ENCODE measurements around the gene CUBN. TPM values are rescaled to one million over a fixed set of nuclear protein-coding genes. Genes with fewer than 3 reads are reported as not detected.

CUBN gene
- total and polyA plus RNA-seq, 10 of the 15 experiments (the other 5 are each of a cell fraction or from before 2014, with no cell fraction given), result under 0.01 to 0.14 (median 0.02) TPM; not detected in 6

- ATAC-seq, result no peak
- Histone ChIP-seq H2AFZ (ENCODE audit: control insufficient read depth, low read depth, low read length) (no peak overlapping the region), H3K36me3 (ENCODE audit: control insufficient read depth in 2 of 2, insufficient read depth in 2 of 2, low read length in 1 of 2) (no peaks in the 10 kb centered on the region), H3K27me3 (replicated peaks in 1 of 2; ENCODE audit: control insufficient read depth in 2 of 2, insufficient read depth in 2 of 2, low read length in 1 of 2) (peaks cover 0 to 2% of the 10 kb centered on the region in 2 experiments; a peak in 1 of 4 replicates), H3K27ac (ENCODE audit: control insufficient read depth, insufficient read depth) (no peak overlapping the region), H3K4me3 (no peak overlapping the region), H3K4me1 (ENCODE audit: control insufficient read depth, insufficient read depth, low read length) (no peaks in the 10 kb centered on the region), H3K4me2 (ENCODE audit: control insufficient read depth, insufficient read depth) (no peak overlapping the region), H4K20me1 (ENCODE audit: control insufficient read depth, insufficient read depth) (no peaks in the 10 kb centered on the region), H3K9me3 (replicated peaks; ENCODE audit: control insufficient read depth, insufficient read depth, low read length) (no peaks in the 10 kb centered on the region), H3K9ac (ENCODE audit: control insufficient read depth, insufficient read depth, low read length) (no peak overlapping the region), H3K79me2 (ENCODE audit: control insufficient read depth, insufficient read depth, low read length) (no peaks in the 10 kb centered on the region)
- ChIA-PET SMC1A (ENCODE audit: uncharacterized antibody, unreplicated experiment) (no interaction called here), RAD21 (ENCODE audit: unreplicated experiment) (no interaction called here), POLR2A (no interaction called here), CTCF (no interaction called here)
- WGBS (ENCODE audit: insufficient coverage, insufficient replicate concordance, low lambda C conversion rate, missing lambda C conversion rate), result 77% methylated on average over 5 of the region's 5 CpGs
- no peak for FAIRE-seq
- TF ChIP-seq CEBPB (IDR thresholded peaks at IDR 0.05; ENCODE audit: borderline replicate concordance in 1 of 2, low read depth in 2 of 2, low read length in 2 of 2) (no peak), POLR2A (IDR thresholded peaks at IDR 0.05; ENCODE audit: low read depth, low read length) (no peak), RFX5 (IDR thresholded peaks at IDR 0.05; ENCODE audit: low read depth, low read length) (no peak), SREBF2 (IDR thresholded peaks at IDR 0.05; ENCODE audit: low read length) (no peak), SMAD5 (IDR thresholded peaks at IDR 0.05; ENCODE audit: low read depth) (no peak), NR2F1 (conservative IDR thresholded peaks at IDR 0.05) (no peak), EZH2 (IDR thresholded peaks at IDR 0.05; ENCODE audit: borderline replicate concordance, control insufficient read depth, low read depth, low read length) (no peak), FOXM1 (IDR thresholded peaks at IDR 0.05; ENCODE audit: low read depth, low read length) (no peak), GABPA (IDR thresholded peaks at IDR 0.05; ENCODE audit: low read depth) (no peak), CUX1 (IDR thresholded peaks at IDR 0.05; ENCODE audit: insufficient replicate concordance, low read depth, low read length) (no peak), ZBTB4 (CRISPR knock-in tag; IDR thresholded peaks at IDR 0.05) (no peak), PML (IDR thresholded peaks at IDR 0.05; ENCODE audit: low read length) (no peak), NFYA (IDR thresholded peaks at IDR 0.05; ENCODE audit: borderline replicate concordance, low read depth, low read length) (no peak), MYC (IDR thresholded peaks at IDR 0.05; ENCODE audit: insufficient read depth, insufficient read length, insufficient replicate concordance, low read length, severe bottlenecking) (no peak), STAT3 (IDR thresholded peaks at IDR 0.05; ENCODE audit: low read depth, low read length) (no peak), NFYB (IDR thresholded peaks at IDR 0.05; ENCODE audit: insufficient read depth, low read depth, low read length) (no peak)
- no TSS peak for BruUV-seq (replicated peaks)
- intact Hi-C loops (cut with micrococcal nuclease; ENCODE audit: unreplicated experiment), result no loop called here
- DNase-seq (ENCODE audit: low read depth, low spot score), result no peak
- in situ Hi-C loops (cut with MboI), result no loop called here
These were observed 91.0 kb downstream of the CUBN start for GRCh38 chr10:17038627-17039026.

All from GM12878 (cell line).